HepG2 (cell line): ENCODE data around the gene SAP30. TPM values are rescaled to one million over a fixed set of nuclear protein-coding genes. Genes with fewer than 3 reads are reported as not detected.

ENCODE experiments used
- ARHGAP35 ChIP-seq: sonication (generic); formaldehyde crosslinking; IDR thresholded peaks from 2 replicates; pipeline ENCODE4 v1.9.0; 2022; ENCODE audit warnings: mild to moderate bottlenecking, inconsistent platforms, moderate library complexity, missing genetic modification reagents, borderline replicate concordance
- ATF7-NPFF ChIP-seq: sonication (generic); formaldehyde crosslinking; IDR thresholded peaks from 2 replicates; pipeline ENCODE4 v1.8.1; 2023; ENCODE audit warnings: mild to moderate bottlenecking, low read depth, missing genetic modification reagents, moderate library complexity
- CEBPB ChIP-seq: IDR thresholded peaks from 2 replicates; pipeline ENCODE4 v1.6.1; 2011; ENCODE audit warnings: low read depth, low read length, improper control_type of control experiment, borderline replicate concordance
- CEBPG ChIP-seq: IDR thresholded peaks from 2 replicates; pipeline ENCODE4 v1.6.1; 2016
- DPF2 ChIP-seq: sonication (generic); formaldehyde crosslinking; IDR thresholded peaks from 2 replicates; pipeline ENCODE4 v1.4.0; 2020; ENCODE audit warnings: mild to moderate bottlenecking, low read depth, missing genetic modification reagents, borderline replicate concordance
- DR1 ChIP-seq: sonication (generic); formaldehyde crosslinking; IDR thresholded peaks from 2 replicates; pipeline ENCODE4 v1.8.0; 2021; ENCODE audit warnings: mild to moderate bottlenecking, missing genetic modification reagents, inconsistent platforms
- GLI4 ChIP-seq: sonication (generic); formaldehyde crosslinking; IDR thresholded peaks from 2 replicates; pipeline ENCODE4 v1.5.1; 2020; ENCODE audit warnings: missing genetic modification reagents, mild to moderate bottlenecking, moderate library complexity, borderline replicate concordance
- MED13 ChIP-seq: sonication (generic); formaldehyde crosslinking; IDR thresholded peaks from 2 replicates; pipeline ENCODE4 v1.5.0; 2020; ENCODE audit warnings: missing genetic modification reagents
- NFIC ChIP-seq: IDR thresholded peaks from 2 replicates; pipeline ENCODE4 v1.6.1; 2012; ENCODE audit warnings: mild to moderate bottlenecking, low read length, inconsistent platforms
- PAX8 ChIP-seq: sonication (generic); formaldehyde crosslinking; IDR thresholded peaks from 2 replicates; pipeline ENCODE4 v1.8.0; 2022; ENCODE audit warnings: mild to moderate bottlenecking, missing genetic modification reagents, borderline replicate concordance
- TCF12 ChIP-seq, 2 experiments: fragments of 450-650 bp in 1 of 2; sonication (generic) in 1 of 2; formaldehyde crosslinking in 1 of 2; IDR thresholded peaks; 2 replicates each; pipeline versions ENCODE4 v1.6.1 to v1.8.0; 2017 to 2022; ENCODE audit warnings: antibody characterized with exemption in 1 of 2, mild to moderate bottlenecking in 1 of 2, missing genetic modification reagents in 1 of 2, moderate library complexity in 1 of 2
- TOE1 ChIP-seq: sonication (generic); formaldehyde crosslinking; IDR thresholded peaks from 2 replicates; pipeline ENCODE4 v1.4.0; 2020; ENCODE audit warnings: mild to moderate bottlenecking, missing genetic modification reagents
- ZBTB1 ChIP-seq: sonication (generic); formaldehyde crosslinking; IDR thresholded peaks from 2 replicates; pipeline ENCODE4 v1.4.0; 2020; ENCODE audit warnings: missing genetic modification reagents, borderline replicate concordance
- ZBTB46 ChIP-seq: sonication (generic); formaldehyde crosslinking; IDR thresholded peaks from 2 replicates; pipeline ENCODE4 v1.4.0; 2020; ENCODE audit warnings: mild to moderate bottlenecking, missing genetic modification reagents, borderline replicate concordance
- ZFX ChIP-seq: sonication (generic); formaldehyde crosslinking; IDR thresholded peaks from 2 replicates; pipeline ENCODE4 v1.4.0; 2020; ENCODE audit warnings: mild to moderate bottlenecking, low read depth, missing genetic modification reagents, moderate library complexity
- ZNF101 ChIP-seq: sonication (generic); formaldehyde crosslinking; IDR thresholded peaks from 2 replicates; pipeline ENCODE4 v1.4.0; 2020; ENCODE audit warnings: mild to moderate bottlenecking, low read depth, missing genetic modification reagents, borderline replicate concordance
- ZNF33B ChIP-seq: sonication (generic); formaldehyde crosslinking; IDR thresholded peaks from 2 replicates; pipeline ENCODE4 v1.5.1; 2020; ENCODE audit warnings: mild to moderate bottlenecking, missing genetic modification reagents
- ZNF615 ChIP-seq: sonication (generic); formaldehyde crosslinking; IDR thresholded peaks from 2 replicates; pipeline ENCODE4 v1.5.0; 2020; ENCODE audit warnings: mild to moderate bottlenecking, missing genetic modification reagents, borderline replicate concordance
- ZNF678 ChIP-seq: sonication (generic); formaldehyde crosslinking; IDR thresholded peaks from 2 replicates; pipeline ENCODE4 v1.4.0; 2020; ENCODE audit warnings: mild to moderate bottlenecking, missing genetic modification reagents
- polyA plus RNA-seq, 8 experiments: library from polyadenylated mRNA; depleted of rRNA in 3 of 8; stranded (reverse) in 7 of 8; unstranded in 1 of 8; fragments of >200 nt; fragmentation: Illumina TruSeq in 4 of 8; extraction: Trizol in 4 of 8; gene quantifications; 2 replicates each; pipeline versions ENCODE4 v1.2.1 to v1.2.3, GENCODE V29; 2011 to 2016; ENCODE audit warnings: low read depth in 4 of 8, missing spikeins in 1 of 8, mixed read lengths in 1 of 8; ENCODE audit not compliant: insufficient read depth in 1 of 8
- total RNA-seq, 5 experiments: library from RNA; depleted of rRNA; stranded (reverse); fragments of >200 nt; fragmentation: Illumina TruSeq; extraction: Trizol; gene quantifications; 2 replicates each; pipeline ENCODE4 v1.2.3, GENCODE V29; 2016; ENCODE audit warnings: low read depth in 1 of 5
- TF ChIP-seq, protein P1 (sequence below): sonication (generic); formaldehyde crosslinking; IDR thresholded peaks from 2 replicates; pipeline ENCODE4 v1.8.0; 2022; ENCODE audit warnings: mild to moderate bottlenecking, missing genetic modification reagents, borderline replicate concordance
- TF ChIP-seq, protein P2 (sequence below): sonication (generic); formaldehyde crosslinking; IDR thresholded peaks from 2 replicates; pipeline ENCODE4 v1.5.0; 2020; ENCODE audit warnings: missing genetic modification reagents

Gene SAP30
- total and polyA plus RNA-seq, 2 of the 13 experiments (the other 11 are each of a cell fraction or from before 2014, with no cell fraction given), result 14.2 to 25.1 TPM

- TF ChIP-seq, protein P1, sequence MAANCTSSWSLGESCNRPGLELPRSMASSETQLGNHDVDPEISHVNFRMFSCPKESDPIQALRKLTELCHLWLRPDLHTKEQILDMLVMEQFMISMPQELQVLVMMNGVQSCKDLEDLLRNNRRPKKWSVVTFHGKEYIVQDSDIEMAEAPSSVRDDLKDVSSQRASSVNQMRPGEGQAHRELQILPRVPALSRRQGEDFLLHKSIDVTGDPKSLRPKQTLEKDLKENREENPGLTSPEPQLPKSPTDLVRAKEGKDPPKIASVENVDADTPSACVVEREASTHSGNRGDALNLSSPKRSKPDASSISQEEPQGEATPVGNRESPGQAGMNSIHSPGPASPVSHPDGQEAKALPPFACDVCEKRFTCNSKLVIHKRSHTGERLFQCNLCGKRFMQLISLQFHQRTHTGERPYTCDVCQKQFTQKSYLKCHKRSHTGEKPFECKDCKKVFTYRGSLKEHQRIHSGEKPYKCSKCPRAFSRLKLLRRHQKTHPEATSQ (CRISPR knock-in tag), result peak; percentile 96
- TF ChIP-seq CEBPB (peak; percentile 69; the same call in 1 of the 2 replicates), ARHGAP35 (CRISPR knock-in tag) (0 out of 2 replicates have a peak, but pooled peaks have one; percentile 37), DPF2 (CRISPR knock-in tag) (no peak), DR1 (CRISPR knock-in tag) (peak; percentile 80), ZBTB1 (CRISPR knock-in tag) (no peak), ZNF33B (CRISPR knock-in tag) (peak; percentile 66; the same call in 1 of the 2 replicates), GLI4 (CRISPR knock-in tag) (no peak), ZBTB46 (no peak), ZNF101 (CRISPR knock-in tag) (no peak), MED13 (peak; percentile 75; the same call in 1 of the 2 replicates), ATF7-NPFF (CRISPR knock-in tag) (peak; percentile 98), PAX8 (CRISPR knock-in tag) (no peak), TOE1 (0 out of 2 replicates have a peak, but pooled peaks have one; percentile 81), ZNF678 (CRISPR knock-in tag) (no peak), TCF12 (IDR thresholded peaks at IDR 0.05) (no peak), TCF12 (CRISPR knock-in tag; IDR thresholded peaks at IDR 0.05) (no peak), NFIC (no peak), CEBPG (CRISPR knock-in tag) (peak; percentile 86), ZFX (peak; percentile 86), ZNF615 (CRISPR knock-in tag) (0 out of 2 replicates have a peak, but pooled peaks have one; percentile 15)
- TF ChIP-seq, protein P2, sequence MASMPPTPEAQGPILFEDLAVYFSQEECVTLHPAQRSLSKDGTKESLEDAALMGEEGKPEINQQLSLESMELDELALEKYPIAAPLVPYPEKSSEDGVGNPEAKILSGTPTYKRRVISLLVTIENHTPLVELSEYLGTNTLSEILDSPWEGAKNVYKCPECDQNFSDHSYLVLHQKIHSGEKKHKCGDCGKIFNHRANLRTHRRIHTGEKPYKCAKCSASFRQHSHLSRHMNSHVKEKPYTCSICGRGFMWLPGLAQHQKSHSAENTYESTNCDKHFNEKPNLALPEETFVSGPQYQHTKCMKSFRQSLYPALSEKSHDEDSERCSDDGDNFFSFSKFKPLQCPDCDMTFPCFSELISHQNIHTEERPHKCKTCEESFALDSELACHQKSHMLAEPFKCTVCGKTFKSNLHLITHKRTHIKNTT, result no peak
Measured at GRCh38 chr4:173334085-173334890, 36.5 kb upstream of the SAP30 start, which contains the start of gene HMGB2 (continued).
